GM23338 (cell line): ENCODE measurements around the gene PPHLN1. TPM values are rescaled to one million over a fixed set of nuclear protein-coding genes. Genes with fewer than 3 reads are reported as not detected.

Experiments used
- ATAC-seq: fragments of 200-7000 bp; cut with Tn5 transposase; 3 replicates; pipeline ENCODE4 v1.9.1; 2020
- DNase-seq: peaks from one replicate; pipeline ENCODE4 v3.0.0-alpha.2; 2015; ENCODE audit warnings: low spot score
- H2AFZ ChIP-seq: fragments of 200-600 bp; sonication (generic); 2 replicates; pipeline ENCODE4 v1.8.0; 2016; ENCODE audit warnings: antibody characterized with exemption, mild to moderate bottlenecking, moderate library complexity
- H3F3A ChIP-seq: fragments of 200-600 bp; sonication (generic); replicated peaks from 2 replicates; pipeline ENCODE4 v1.8.0; 2017; ENCODE audit warnings: antibody characterized with exemption, mixed run types, low read depth
- H3K27ac ChIP-seq: fragments of 200-600 bp; sonication (generic); 2 replicates; pipeline ENCODE4 v1.6.1; 2016; ENCODE audit warnings: low read depth
- H3K27me3 ChIP-seq: fragments of 200-600 bp; sonication (generic); 2 replicates; pipeline ENCODE4 v1.8.0; 2016; ENCODE audit warnings: mild to moderate bottlenecking, mixed run types, moderate library complexity; ENCODE audit not compliant: insufficient read depth
- H3K36me3 ChIP-seq: fragments of 200-600 bp; sonication (generic); 2 replicates; pipeline ENCODE4 v1.8.0; 2016; ENCODE audit warnings: mild to moderate bottlenecking; ENCODE audit not compliant: insufficient read depth
- H3K4me1 ChIP-seq: fragments of 200-600 bp; sonication (generic); 2 replicates; pipeline ENCODE4 v1.8.0; 2016; ENCODE audit warnings: mild to moderate bottlenecking, moderate library complexity; ENCODE audit not compliant: insufficient read depth
- H3K4me2 ChIP-seq: fragments of 200-600 bp; sonication (generic); 2 replicates; pipeline ENCODE4 v1.7.1; 2017; ENCODE audit warnings: mixed run types
- H3K4me3 ChIP-seq: fragments of 200-600 bp; sonication (generic); 2 replicates; pipeline ENCODE4 v1.6.1; 2016; ENCODE audit warnings: mixed run types
- H3K79me2 ChIP-seq: fragments of 200-600 bp; sonication (generic); replicated peaks from 2 replicates; pipeline ENCODE4 v1.8.0; 2017; ENCODE audit warnings: mild to moderate bottlenecking; ENCODE audit not compliant: insufficient read depth
- H3K9me2 ChIP-seq: fragments of 200-600 bp; sonication (generic); 2 replicates; pipeline ENCODE4 v1.8.0; 2017; ENCODE audit not compliant: insufficient read depth
- H4K20me1 ChIP-seq: fragments of 200-600 bp; sonication (generic); replicated peaks from 2 replicates; pipeline ENCODE4 v1.8.0; 2017; ENCODE audit warnings: mild to moderate bottlenecking; ENCODE audit not compliant: insufficient read depth
- H3K27ac Mint-ChIP-seq: 2 replicates; pipeline ENCODE4 v1.8.0; 2020; ENCODE audit warnings: inconsistent platforms, mild to moderate bottlenecking, moderate library complexity, mixed read lengths
- H3K27me3 Mint-ChIP-seq: 3 replicates; pipeline ENCODE4 v1.8.0; 2022; ENCODE audit warnings: low read depth, mild to moderate bottlenecking, moderate library complexity, mixed read lengths, inconsistent platforms; ENCODE audit not compliant: insufficient read depth, poor library complexity
- H3K36me3 Mint-ChIP-seq: 3 replicates; pipeline ENCODE4 v1.8.0; 2021; ENCODE audit warnings: low read depth, mild to moderate bottlenecking, inconsistent platforms, moderate library complexity, mixed read lengths
- H3K4me1 Mint-ChIP-seq: 3 replicates; pipeline ENCODE4 v1.8.0; 2020; ENCODE audit warnings: mild to moderate bottlenecking, inconsistent platforms, mixed read lengths
- H3K4me3 Mint-ChIP-seq: 3 replicates; pipeline ENCODE4 v1.8.0; 2021; ENCODE audit warnings: moderate library complexity, mild to moderate bottlenecking, inconsistent platforms, mixed read lengths
- H3K9me3 Mint-ChIP-seq: 3 replicates; pipeline ENCODE4 v1.8.0; 2020; ENCODE audit warnings: moderate library complexity, mild to moderate bottlenecking, inconsistent platforms, mixed read lengths
- CREB1 ChIP-seq: fragments of 250-450 bp; sonication (Bioruptor Pico); IDR thresholded peaks from 2 replicates; pipeline ENCODE4 v1.5.0; 2020; ENCODE audit warnings: low read depth, mild to moderate bottlenecking, moderate library complexity
- EZH2 ChIP-seq: fragments of 200-600 bp; sonication (generic); IDR thresholded peaks from one replicate; pipeline ENCODE4 v1.8.0; 2017; ENCODE audit warnings: antibody characterized with exemption, mild to moderate bottlenecking, low read depth; ENCODE audit not compliant: unreplicated experiment
- EZH2phosphoT487 ChIP-seq: fragments of 200-600 bp; sonication (generic); IDR thresholded peaks from one replicate; pipeline ENCODE4 v1.8.1; 2018; ENCODE audit warnings: antibody characterized with exemption; ENCODE audit not compliant: unreplicated experiment
- JUNB ChIP-seq: IDR thresholded peaks from one replicate; pipeline ENCODE4 v1.6.1; 2016; ENCODE audit warnings: antibody characterized with exemption; ENCODE audit not compliant: unreplicated experiment
- NANOG ChIP-seq: IDR thresholded peaks from 2 replicates; pipeline ENCODE4 v1.6.1; 2016; ENCODE audit warnings: antibody characterized with exemption, borderline replicate concordance
- STAT1 ChIP-seq: IDR thresholded peaks from one replicate; pipeline ENCODE4 v1.6.1; 2016; ENCODE audit warnings: antibody characterized with exemption; ENCODE audit not compliant: unreplicated experiment
- ZNF331 ChIP-seq: fragments of 250-450 bp; sonication (Bioruptor Pico); IDR thresholded peaks from 2 replicates; pipeline ENCODE4 v1.5.0; 2020; ENCODE audit warnings: low read depth, mild to moderate bottlenecking, moderate library complexity
- polyA plus RNA-seq: library from polyadenylated mRNA; unstranded; fragments of >200 nt; fragmentation: Nextera tagmentation; extraction: Ambion mirVana; gene quantifications from 2 replicates; pipeline ENCODE4 v1.2.1, GENCODE V29; 2016
- total RNA-seq: library from RNA; depleted of rRNA; stranded (reverse); fragments of >200 nt; shearing (Covaris generic); gene quantifications from 2 replicates; pipeline ENCODE4 v1.2.3, GENCODE V29; 2014
- TF ChIP-seq, protein P1 (sequence below): IDR thresholded peaks from one replicate; pipeline ENCODE4 v1.6.1; 2018; ENCODE audit warnings: antibody characterized with exemption; ENCODE audit not compliant: unreplicated experiment
- TF ChIP-seq, protein P2 (sequence below), 2 experiments: fragments of 200-600 bp in 1 of 2; sonication (generic) in 1 of 2; conservative IDR thresholded peaks; 2 replicates each; pipeline versions ENCODE4 v1.5.1 to v1.6.1; 2016 to 2017; ENCODE audit warnings: antibody characterized with exemption in 2 of 2, low read depth in 2 of 2, mild to moderate bottlenecking in 2 of 2, moderate library complexity in 1 of 2
- TF ChIP-seq, protein P3 (sequence below): fragments of 250-450 bp; sonication (Bioruptor Pico); IDR thresholded peaks from 2 replicates; pipeline ENCODE4 v1.5.0; 2020; ENCODE audit warnings: mild to moderate bottlenecking, moderate library complexity

Gene PPHLN1
- total and polyA plus RNA-seq, 2 experiments from 2014 or later: 93.0 to 103 TPM

DNA sequence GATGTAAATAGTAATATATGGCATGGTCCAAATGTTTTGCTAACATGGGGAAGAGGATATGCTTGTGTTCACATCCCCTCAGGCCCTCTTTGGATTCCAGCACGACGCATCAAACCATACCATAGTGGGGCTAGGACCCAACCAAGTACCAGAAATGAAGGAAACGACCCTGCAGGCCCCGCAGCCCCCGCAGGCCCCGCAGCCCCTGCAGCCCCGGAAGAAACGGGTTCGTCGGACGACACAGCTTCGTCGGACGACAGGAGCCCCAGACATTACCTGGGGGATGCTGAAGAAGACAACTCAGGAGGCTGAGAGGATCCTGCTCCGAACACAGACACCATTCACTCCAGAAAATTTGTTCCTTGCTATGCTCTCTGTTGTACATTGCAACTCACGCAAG, 119.9 kb downstream of the PPHLN1 start (continued):
- TF ChIP-seq, protein P1, sequence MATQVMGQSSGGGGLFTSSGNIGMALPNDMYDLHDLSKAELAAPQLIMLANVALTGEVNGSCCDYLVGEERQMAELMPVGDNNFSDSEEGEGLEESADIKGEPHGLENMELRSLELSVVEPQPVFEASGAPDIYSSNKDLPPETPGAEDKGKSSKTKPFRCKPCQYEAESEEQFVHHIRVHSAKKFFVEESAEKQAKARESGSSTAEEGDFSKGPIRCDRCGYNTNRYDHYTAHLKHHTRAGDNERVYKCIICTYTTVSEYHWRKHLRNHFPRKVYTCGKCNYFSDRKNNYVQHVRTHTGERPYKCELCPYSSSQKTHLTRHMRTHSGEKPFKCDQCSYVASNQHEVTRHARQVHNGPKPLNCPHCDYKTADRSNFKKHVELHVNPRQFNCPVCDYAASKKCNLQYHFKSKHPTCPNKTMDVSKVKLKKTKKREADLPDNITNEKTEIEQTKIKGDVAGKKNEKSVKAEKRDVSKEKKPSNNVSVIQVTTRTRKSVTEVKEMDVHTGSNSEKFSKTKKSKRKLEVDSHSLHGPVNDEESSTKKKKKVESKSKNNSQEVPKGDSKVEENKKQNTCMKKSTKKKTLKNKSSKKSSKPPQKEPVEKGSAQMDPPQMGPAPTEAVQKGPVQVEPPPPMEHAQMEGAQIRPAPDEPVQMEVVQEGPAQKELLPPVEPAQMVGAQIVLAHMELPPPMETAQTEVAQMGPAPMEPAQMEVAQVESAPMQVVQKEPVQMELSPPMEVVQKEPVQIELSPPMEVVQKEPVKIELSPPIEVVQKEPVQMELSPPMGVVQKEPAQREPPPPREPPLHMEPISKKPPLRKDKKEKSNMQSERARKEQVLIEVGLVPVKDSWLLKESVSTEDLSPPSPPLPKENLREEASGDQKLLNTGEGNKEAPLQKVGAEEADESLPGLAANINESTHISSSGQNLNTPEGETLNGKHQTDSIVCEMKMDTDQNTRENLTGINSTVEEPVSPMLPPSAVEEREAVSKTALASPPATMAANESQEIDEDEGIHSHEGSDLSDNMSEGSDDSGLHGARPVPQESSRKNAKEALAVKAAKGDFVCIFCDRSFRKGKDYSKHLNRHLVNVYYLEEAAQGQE: no peak
- no peak for TF ChIP-seq ZNF331 (CRISPR knock-in tag)
- no peak for TF ChIP-seq CREB1 (CRISPR knock-in tag)
- no peak for TF ChIP-seq STAT1
- no peak for TF ChIP-seq EZH2

DNA sequence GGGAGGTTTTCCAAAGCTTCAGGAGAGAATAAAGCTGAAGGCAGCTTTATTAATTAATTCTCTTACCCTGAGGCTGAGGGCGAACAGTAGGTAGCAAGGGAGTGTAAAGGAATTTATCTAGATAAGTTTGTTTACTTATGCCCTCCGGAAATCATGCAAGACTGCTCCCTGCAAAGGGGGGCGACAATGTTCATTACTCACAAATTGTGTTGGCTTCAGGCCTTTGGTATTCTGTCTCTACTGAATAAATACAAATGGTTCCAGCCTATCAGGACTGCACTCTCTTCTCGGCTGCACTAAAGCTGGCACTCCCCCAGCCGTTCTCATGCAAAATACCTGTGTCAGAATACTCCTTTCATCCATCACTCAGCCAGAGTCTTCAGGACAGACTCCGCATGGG, 120.8 kb downstream of the PPHLN1 start:
- Mint-ChIP-seq H3K27ac (no peak overlapping the region), H3K4me1 (peaks cover 55% of the 10 kb centered on the region)
- TF ChIP-seq, protein P2, sequence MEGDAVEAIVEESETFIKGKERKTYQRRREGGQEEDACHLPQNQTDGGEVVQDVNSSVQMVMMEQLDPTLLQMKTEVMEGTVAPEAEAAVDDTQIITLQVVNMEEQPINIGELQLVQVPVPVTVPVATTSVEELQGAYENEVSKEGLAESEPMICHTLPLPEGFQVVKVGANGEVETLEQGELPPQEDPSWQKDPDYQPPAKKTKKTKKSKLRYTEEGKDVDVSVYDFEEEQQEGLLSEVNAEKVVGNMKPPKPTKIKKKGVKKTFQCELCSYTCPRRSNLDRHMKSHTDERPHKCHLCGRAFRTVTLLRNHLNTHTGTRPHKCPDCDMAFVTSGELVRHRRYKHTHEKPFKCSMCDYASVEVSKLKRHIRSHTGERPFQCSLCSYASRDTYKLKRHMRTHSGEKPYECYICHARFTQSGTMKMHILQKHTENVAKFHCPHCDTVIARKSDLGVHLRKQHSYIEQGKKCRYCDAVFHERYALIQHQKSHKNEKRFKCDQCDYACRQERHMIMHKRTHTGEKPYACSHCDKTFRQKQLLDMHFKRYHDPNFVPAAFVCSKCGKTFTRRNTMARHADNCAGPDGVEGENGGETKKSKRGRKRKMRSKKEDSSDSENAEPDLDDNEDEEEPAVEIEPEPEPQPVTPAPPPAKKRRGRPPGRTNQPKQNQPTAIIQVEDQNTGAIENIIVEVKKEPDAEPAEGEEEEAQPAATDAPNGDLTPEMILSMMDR (conservative IDR thresholded peaks at IDR 0.05; ENCODE audit: low read depth in 2 of 2): no peak
- TF ChIP-seq EZH2: no peak
- TF ChIP-seq, protein P3, sequence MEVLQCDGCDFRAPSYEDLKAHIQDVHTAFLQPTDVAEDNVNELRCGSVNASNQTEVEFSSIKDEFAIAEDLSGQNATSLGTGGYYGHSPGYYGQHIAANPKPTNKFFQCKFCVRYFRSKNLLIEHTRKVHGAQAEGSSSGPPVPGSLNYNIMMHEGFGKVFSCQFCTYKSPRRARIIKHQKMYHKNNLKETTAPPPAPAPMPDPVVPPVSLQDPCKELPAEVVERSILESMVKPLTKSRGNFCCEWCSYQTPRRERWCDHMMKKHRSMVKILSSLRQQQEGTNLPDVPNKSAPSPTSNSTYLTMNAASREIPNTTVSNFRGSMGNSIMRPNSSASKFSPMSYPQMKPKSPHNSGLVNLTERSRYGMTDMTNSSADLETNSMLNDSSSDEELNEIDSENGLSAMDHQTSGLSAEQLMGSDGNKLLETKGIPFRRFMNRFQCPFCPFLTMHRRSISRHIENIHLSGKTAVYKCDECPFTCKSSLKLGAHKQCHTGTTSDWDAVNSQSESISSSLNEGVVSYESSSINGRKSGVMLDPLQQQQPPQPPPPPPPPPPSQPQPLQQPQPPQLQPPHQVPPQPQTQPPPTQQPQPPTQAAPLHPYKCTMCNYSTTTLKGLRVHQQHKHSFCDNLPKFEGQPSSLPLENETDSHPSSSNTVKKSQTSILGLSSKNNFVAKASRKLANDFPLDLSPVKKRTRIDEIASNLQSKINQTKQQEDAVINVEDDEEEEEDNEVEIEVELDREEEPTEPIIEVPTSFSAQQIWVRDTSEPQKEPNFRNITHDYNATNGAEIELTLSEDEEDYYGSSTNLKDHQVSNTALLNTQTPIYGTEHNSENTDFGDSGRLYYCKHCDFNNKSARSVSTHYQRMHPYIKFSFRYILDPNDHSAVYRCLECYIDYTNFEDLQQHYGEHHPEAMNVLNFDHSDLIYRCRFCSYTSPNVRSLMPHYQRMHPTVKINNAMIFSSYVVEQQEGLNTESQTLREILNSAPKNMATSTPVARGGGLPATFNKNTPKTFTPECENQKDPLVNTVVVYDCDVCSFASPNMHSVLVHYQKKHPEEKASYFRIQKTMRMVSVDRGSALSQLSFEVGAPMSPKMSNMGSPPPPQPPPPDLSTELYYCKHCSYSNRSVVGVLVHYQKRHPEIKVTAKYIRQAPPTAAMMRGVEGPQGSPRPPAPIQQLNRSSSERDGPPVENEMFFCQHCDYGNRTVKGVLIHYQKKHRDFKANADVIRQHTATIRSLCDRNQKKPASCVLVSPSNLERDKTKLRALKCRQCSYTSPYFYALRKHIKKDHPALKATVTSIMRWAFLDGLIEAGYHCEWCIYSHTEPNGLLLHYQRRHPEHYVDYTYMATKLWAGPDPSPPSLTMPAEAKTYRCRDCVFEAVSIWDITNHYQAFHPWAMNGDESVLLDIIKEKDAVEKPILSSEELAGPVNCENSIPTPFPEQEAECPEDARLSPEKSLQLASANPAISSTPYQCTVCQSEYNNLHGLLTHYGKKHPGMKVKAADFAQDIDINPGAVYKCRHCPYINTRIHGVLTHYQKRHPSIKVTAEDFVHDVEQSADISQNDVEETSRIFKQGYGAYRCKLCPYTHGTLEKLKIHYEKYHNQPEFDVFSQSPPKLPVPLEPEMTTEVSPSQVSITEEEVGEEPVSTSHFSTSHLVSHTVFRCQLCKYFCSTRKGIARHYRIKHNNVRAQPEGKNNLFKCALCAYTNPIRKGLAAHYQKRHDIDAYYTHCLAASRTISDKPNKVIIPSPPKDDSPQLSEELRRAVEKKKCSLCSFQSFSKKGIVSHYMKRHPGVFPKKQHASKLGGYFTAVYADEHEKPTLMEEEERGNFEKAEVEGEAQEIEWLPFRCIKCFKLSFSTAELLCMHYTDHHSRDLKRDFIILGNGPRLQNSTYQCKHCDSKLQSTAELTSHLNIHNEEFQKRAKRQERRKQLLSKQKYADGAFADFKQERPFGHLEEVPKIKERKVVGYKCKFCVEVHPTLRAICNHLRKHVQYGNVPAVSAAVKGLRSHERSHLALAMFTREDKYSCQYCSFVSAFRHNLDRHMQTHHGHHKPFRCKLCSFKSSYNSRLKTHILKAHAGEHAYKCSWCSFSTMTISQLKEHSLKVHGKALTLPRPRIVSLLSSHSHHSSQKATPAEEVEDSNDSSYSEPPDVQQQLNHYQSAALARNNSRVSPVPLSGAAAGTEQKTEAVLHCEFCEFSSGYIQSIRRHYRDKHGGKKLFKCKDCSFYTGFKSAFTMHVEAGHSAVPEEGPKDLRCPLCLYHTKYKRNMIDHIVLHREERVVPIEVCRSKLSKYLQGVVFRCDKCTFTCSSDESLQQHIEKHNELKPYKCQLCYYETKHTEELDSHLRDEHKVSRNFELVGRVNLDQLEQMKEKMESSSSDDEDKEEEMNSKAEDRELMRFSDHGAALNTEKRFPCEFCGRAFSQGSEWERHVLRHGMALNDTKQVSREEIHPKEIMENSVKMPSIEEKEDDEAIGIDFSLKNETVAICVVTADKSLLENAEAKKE (CRISPR knock-in tag): no peak
- TF ChIP-seq, protein P1: no peak
- TF ChIP-seq JUNB: no peak
- no peak for TF ChIP-seq EZH2phosphoT487
- no peak for TF ChIP-seq NANOG

More for the DNA sequence above, 120.8 kb downstream of the PPHLN1 start:
- Mint-ChIP-seq H3K27me3 (peaks cover 4% of the 10 kb centered on the region), H3K9me3 (peaks cover 10% of the 10 kb centered on the region; the same call in 2 of the 3 replicates), H3K4me3 (no peak overlapping the region), H3K36me3 (peaks cover 62% of the 10 kb centered on the region)
- Histone ChIP-seq H3K36me3 (no peaks in the 10 kb centered on the region), H3F3A (0 out of 2 replicates have a peak, but pooled peaks cover 5% of the 10 kb centered on the region), H3K4me1 (peaks cover 52% of the 10 kb centered on the region), H3K4me2 (0 out of 2 replicates have a peak overlapping the region, but pooled peaks have one; percentile 7), H3K4me3 (no peak overlapping the region), H3K27me3 (no peaks in the 10 kb centered on the region), H3K79me2 (no peaks in the 10 kb centered on the region), H2AFZ (no peak overlapping the region), H3K9me2 (peaks cover 4% of the 10 kb centered on the region; the same call in 1 of the 2 replicates), H4K20me1 (no peaks in the 10 kb centered on the region), H3K27ac (no peak overlapping the region)
- ATAC-seq (peak; percentile 63), DNase-seq (peak; percentile 39)
